Panc1 (cell line): ENCODE measurements around the gene OR2T11.
"Not testable (repeated sequence)": the region's sequence is repeated elsewhere in the genome, so short reads cannot be mapped to it uniquely, and the experiment has no call there.

Experiments
- POLR2AphosphoS5 ChIP-seq: IDR thresholded peaks from 2 replicates; pipeline ENCODE4 v1.6.1; 2012; ENCODE audit warnings: mild to moderate bottlenecking, low read depth, low read length, moderate library complexity
- TF ChIP-seq, protein P1 (sequence below): fragments of 450-650 bp; IDR thresholded peaks from 2 replicates; pipeline ENCODE4 v1.5.1; 2017; ENCODE audit warnings: mild to moderate bottlenecking

DNA sequence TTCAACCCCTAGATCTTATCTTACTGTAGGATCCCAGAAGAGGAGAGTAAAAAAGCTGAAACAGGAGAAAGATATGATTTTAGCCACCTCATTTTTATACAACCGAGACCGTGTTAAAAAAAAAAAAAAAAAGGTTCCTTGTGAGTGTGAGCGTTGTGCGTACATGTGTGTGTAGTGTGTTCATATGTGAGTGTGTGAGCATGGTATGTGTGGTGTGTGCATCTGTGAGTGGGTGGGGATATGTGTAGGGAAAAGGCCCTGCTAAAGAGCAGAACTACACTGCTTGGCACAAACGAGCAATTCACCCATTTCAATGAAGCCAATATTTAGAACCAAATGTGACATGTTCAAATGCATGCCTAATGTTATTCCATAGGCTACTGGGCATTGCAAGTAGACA lies 6.7 kb upstream of the OR2T11 start:
- TF ChIP-seq, protein P1, sequence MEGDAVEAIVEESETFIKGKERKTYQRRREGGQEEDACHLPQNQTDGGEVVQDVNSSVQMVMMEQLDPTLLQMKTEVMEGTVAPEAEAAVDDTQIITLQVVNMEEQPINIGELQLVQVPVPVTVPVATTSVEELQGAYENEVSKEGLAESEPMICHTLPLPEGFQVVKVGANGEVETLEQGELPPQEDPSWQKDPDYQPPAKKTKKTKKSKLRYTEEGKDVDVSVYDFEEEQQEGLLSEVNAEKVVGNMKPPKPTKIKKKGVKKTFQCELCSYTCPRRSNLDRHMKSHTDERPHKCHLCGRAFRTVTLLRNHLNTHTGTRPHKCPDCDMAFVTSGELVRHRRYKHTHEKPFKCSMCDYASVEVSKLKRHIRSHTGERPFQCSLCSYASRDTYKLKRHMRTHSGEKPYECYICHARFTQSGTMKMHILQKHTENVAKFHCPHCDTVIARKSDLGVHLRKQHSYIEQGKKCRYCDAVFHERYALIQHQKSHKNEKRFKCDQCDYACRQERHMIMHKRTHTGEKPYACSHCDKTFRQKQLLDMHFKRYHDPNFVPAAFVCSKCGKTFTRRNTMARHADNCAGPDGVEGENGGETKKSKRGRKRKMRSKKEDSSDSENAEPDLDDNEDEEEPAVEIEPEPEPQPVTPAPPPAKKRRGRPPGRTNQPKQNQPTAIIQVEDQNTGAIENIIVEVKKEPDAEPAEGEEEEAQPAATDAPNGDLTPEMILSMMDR: not testable (repeated sequence)
- TF ChIP-seq POLR2AphosphoS5: not testable (repeated sequence)
